HCT116 (cell line): ENCODE data around the gene PREX1.

Experiments
- EGR1 ChIP-seq: IDR thresholded peaks from 2 replicates; pipeline ENCODE4 v1.6.1; 2012; ENCODE audit warnings: low read depth
- POLR2A ChIP-seq: IDR thresholded peaks from 2 replicates; pipeline ENCODE4 v1.7.0; 2011; ENCODE audit warnings: borderline replicate concordance; ENCODE audit not compliant: insufficient read depth, insufficient read length; ENCODE audit errors: extremely low read depth
- POLR2AphosphoS5 ChIP-seq: IDR thresholded peaks from 2 replicates; pipeline ENCODE4 v1.6.1; 2011; ENCODE audit warnings: mild to moderate bottlenecking, low read depth, low read length, moderate library complexity
- RAD21 ChIP-seq: IDR thresholded peaks from 2 replicates; pipeline ENCODE4 v1.6.1; 2012; ENCODE audit warnings: low read depth, mild to moderate bottlenecking
- SP1 ChIP-seq: IDR thresholded peaks from 2 replicates; pipeline ENCODE4 v1.6.1; 2012; ENCODE audit warnings: low read depth
- ZFX ChIP-seq: fragments of 450-650 bp; IDR thresholded peaks from 2 replicates; pipeline ENCODE4 v1.6.1; 2017
- TF ChIP-seq, protein P1 (sequence below), 3 experiments: fragments of 200-600 bp in 1 of 3; sonication (generic) in 1 of 3; IDR thresholded peaks in 2 of 3; conservative IDR thresholded peaks in 1 of 3; 2 replicates each; pipeline ENCODE4 v1.5.1; 2012 to 2017; ENCODE audit warnings: low read depth in 2 of 3, low read length in 2 of 3, antibody characterized with exemption in 1 of 3, borderline replicate concordance in 1 of 3, control low read depth in 1 of 3, mild to moderate bottlenecking in 1 of 3, mixed read lengths in 1 of 3, mixed run types in 1 of 3, moderate library complexity in 1 of 3; ENCODE audit not compliant: insufficient read depth in 1 of 3
- TF ChIP-seq, protein P2 (sequence below): IDR thresholded peaks from 2 replicates; pipeline ENCODE4 v1.6.1; 2012; ENCODE audit warnings: low read depth

DNA sequence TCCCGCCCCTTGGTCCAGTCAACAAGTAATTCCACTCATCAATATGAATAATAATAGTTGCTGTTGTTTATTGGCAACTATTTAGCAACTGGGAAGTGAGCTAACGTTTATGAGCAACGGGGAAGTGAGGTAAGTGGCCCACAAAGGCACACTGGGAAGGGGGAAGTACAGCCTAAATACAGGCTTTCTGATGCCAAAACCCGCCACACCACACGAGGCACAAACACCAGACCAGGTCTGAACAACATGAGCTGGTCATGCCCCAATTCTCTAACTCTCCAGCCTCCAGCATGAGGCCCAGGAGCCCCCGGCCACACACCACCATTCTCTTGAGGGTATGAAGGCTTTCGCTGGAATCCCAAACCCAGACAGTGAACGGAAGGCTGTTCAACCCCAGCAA lies 50.8 kb downstream of the PREX1 start:
- TF ChIP-seq, protein P1, sequence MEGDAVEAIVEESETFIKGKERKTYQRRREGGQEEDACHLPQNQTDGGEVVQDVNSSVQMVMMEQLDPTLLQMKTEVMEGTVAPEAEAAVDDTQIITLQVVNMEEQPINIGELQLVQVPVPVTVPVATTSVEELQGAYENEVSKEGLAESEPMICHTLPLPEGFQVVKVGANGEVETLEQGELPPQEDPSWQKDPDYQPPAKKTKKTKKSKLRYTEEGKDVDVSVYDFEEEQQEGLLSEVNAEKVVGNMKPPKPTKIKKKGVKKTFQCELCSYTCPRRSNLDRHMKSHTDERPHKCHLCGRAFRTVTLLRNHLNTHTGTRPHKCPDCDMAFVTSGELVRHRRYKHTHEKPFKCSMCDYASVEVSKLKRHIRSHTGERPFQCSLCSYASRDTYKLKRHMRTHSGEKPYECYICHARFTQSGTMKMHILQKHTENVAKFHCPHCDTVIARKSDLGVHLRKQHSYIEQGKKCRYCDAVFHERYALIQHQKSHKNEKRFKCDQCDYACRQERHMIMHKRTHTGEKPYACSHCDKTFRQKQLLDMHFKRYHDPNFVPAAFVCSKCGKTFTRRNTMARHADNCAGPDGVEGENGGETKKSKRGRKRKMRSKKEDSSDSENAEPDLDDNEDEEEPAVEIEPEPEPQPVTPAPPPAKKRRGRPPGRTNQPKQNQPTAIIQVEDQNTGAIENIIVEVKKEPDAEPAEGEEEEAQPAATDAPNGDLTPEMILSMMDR (IDR thresholded peaks at IDR 0.05 in 2 of 3, conservative IDR thresholded peaks at IDR 0.05 in 1 of 3; ENCODE audit: borderline replicate concordance in 1 of 3, insufficient read depth in 1 of 3, low read depth in 2 of 3, low read length in 2 of 3): no peak
- TF ChIP-seq RAD21: no peak
- TF ChIP-seq POLR2A: no peak
- TF ChIP-seq, protein P2, sequence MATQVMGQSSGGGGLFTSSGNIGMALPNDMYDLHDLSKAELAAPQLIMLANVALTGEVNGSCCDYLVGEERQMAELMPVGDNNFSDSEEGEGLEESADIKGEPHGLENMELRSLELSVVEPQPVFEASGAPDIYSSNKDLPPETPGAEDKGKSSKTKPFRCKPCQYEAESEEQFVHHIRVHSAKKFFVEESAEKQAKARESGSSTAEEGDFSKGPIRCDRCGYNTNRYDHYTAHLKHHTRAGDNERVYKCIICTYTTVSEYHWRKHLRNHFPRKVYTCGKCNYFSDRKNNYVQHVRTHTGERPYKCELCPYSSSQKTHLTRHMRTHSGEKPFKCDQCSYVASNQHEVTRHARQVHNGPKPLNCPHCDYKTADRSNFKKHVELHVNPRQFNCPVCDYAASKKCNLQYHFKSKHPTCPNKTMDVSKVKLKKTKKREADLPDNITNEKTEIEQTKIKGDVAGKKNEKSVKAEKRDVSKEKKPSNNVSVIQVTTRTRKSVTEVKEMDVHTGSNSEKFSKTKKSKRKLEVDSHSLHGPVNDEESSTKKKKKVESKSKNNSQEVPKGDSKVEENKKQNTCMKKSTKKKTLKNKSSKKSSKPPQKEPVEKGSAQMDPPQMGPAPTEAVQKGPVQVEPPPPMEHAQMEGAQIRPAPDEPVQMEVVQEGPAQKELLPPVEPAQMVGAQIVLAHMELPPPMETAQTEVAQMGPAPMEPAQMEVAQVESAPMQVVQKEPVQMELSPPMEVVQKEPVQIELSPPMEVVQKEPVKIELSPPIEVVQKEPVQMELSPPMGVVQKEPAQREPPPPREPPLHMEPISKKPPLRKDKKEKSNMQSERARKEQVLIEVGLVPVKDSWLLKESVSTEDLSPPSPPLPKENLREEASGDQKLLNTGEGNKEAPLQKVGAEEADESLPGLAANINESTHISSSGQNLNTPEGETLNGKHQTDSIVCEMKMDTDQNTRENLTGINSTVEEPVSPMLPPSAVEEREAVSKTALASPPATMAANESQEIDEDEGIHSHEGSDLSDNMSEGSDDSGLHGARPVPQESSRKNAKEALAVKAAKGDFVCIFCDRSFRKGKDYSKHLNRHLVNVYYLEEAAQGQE: no peak
- no peak for TF ChIP-seq POLR2AphosphoS5
- TF ChIP-seq EGR1: no peak
- no peak for TF ChIP-seq SP1
- no peak for TF ChIP-seq ZFX
